Measurements from ENCODE around the gene FRMD1. TPM values are rescaled to one million over a fixed set of nuclear protein-coding genes. Genes with fewer than 3 reads are reported as not detected.

The FRMD1 gene
- total RNA-seq, 1 experiment from 2014 or later, result not detected

DNA sequence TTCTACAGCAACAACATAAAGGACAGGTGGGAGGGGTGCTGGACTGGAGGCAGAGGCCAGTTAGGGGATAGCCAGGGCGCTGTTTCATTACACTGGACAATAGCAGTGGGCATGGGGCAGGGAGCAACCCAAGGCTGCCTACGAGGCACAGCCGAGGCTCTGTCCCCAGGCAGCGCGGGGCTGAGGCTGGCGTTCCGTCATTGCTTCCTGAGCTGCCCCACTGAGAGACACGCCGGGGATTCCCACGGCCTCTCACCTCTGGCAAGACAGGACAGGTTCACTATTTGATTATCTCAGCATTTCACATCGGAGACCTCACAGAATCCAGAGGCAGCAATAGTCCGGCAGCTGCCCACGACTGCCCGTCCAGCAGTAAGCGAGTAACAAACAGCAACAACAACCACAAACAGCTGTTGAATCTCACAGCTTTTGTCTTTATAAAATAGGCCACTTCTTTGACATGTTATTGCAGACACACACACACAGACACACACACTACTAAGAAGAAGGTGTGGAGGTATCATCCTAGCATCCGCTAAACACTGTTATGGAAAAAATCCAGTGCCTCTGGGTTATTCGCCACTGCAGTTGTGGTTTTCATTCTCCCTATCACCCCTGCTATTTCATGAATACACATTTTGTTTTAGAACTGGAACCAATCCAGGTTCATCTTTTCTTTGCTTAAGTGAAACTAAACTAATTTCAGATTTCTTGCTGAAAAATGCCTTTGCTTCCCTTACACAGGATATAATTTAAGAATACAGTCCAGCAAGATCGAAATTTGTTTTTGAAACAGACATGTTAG is 62.1 kb downstream of the FRMD1 start:
- H3K4me1 Mint-ChIP-seq (ENCODE audit: insufficient read depth, unreplicated experiment), result peaks cover 6% of the 10 kb centered on the region
- intact Hi-C loops (cut with micrococcal nuclease), result no loop called here

GRCh38 chr6:168016176-168016620 is 62.8 kb downstream of the FRMD1 start:
- CTCF ChIA-PET, result no interaction called here
- TF ChIP-seq, protein P1, sequence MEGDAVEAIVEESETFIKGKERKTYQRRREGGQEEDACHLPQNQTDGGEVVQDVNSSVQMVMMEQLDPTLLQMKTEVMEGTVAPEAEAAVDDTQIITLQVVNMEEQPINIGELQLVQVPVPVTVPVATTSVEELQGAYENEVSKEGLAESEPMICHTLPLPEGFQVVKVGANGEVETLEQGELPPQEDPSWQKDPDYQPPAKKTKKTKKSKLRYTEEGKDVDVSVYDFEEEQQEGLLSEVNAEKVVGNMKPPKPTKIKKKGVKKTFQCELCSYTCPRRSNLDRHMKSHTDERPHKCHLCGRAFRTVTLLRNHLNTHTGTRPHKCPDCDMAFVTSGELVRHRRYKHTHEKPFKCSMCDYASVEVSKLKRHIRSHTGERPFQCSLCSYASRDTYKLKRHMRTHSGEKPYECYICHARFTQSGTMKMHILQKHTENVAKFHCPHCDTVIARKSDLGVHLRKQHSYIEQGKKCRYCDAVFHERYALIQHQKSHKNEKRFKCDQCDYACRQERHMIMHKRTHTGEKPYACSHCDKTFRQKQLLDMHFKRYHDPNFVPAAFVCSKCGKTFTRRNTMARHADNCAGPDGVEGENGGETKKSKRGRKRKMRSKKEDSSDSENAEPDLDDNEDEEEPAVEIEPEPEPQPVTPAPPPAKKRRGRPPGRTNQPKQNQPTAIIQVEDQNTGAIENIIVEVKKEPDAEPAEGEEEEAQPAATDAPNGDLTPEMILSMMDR (IDR thresholded peaks at IDR 0.05; ENCODE audit: unreplicated experiment), result no peak
- intact Hi-C loops (cut with micrococcal nuclease), result no loop called here
- H3K27me3 Mint-ChIP-seq (ENCODE audit: insufficient read depth, unreplicated experiment), result peaks cover 26% of the 10 kb centered on the region
- peaks cover 18% of the 10 kb centered on the region for H3K9me3 Mint-ChIP-seq (ENCODE audit: unreplicated experiment)
- DNase-seq (ENCODE audit: unreplicated experiment), result no peak
- no TSS peak for BruUV-seq (replicated peaks)
- H3K36me3 Mint-ChIP-seq (ENCODE audit: insufficient read depth, unreplicated experiment), result peaks cover 12% of the 10 kb centered on the region
- H3K4me1 Mint-ChIP-seq (ENCODE audit: insufficient read depth, unreplicated experiment), result peaks cover 6% of the 10 kb centered on the region
- POLR2A ChIA-PET, result no interaction called here
- peak overlapping the region; percentile 31 for H3K27ac Mint-ChIP-seq (ENCODE audit: low read depth, unreplicated experiment)
- no peak overlapping the region for H3K4me3 Mint-ChIP-seq (ENCODE audit: unreplicated experiment)

More for the DNA sequence above, 62.1 kb downstream of the FRMD1 start:
- H3K36me3 Mint-ChIP-seq (ENCODE audit: insufficient read depth, unreplicated experiment), result peaks cover 7% of the 10 kb centered on the region
- H3K27me3 Mint-ChIP-seq (ENCODE audit: insufficient read depth, unreplicated experiment), result peaks cover 30% of the 10 kb centered on the region
- peaks cover 13% of the 10 kb centered on the region for H3K9me3 Mint-ChIP-seq (ENCODE audit: unreplicated experiment)
- ChIA-PET CTCF (no interaction called here), POLR2A (no interaction called here)
- peak overlapping the region; percentile 31 for H3K27ac Mint-ChIP-seq (ENCODE audit: low read depth, unreplicated experiment)
- DNase-seq (ENCODE audit: unreplicated experiment), result peak; percentile 28
- peak overlapping the region; percentile 16 for H3K4me3 Mint-ChIP-seq (ENCODE audit: unreplicated experiment)
- TF ChIP-seq, protein P1 (IDR thresholded peaks at IDR 0.05; ENCODE audit: unreplicated experiment), result no peak
- no TSS peak for BruUV-seq (replicated peaks)

GRCh38 chr6:168015482-168016175 is 63.4 kb downstream of the FRMD1 start:
- ChIA-PET POLR2A (no interaction called here), CTCF (interaction anchor here (0.5 to 0.9 kb wide), 2 partner anchors 45 to 726 kb away, joined by 3 read pairs; no protein-coding TSS in a partner anchor)
- Mint-ChIP-seq H3K36me3 (ENCODE audit: insufficient read depth, unreplicated experiment) (peaks cover 12% of the 10 kb centered on the region), H3K27me3 (ENCODE audit: insufficient read depth, unreplicated experiment) (peaks cover 21% of the 10 kb centered on the region), H3K27ac (ENCODE audit: low read depth, unreplicated experiment) (no peak overlapping the region), H3K9me3 (ENCODE audit: unreplicated experiment) (peaks cover 23% of the 10 kb centered on the region), H3K4me3 (ENCODE audit: unreplicated experiment) (no peak overlapping the region), H3K4me1 (ENCODE audit: insufficient read depth, unreplicated experiment) (peaks cover 6% of the 10 kb centered on the region)
- TF ChIP-seq, protein P1 (IDR thresholded peaks at IDR 0.05; ENCODE audit: unreplicated experiment), result no peak
- no TSS peak for BruUV-seq (replicated peaks)
- intact Hi-C loops (cut with micrococcal nuclease), result no loop called here
- no peak for DNase-seq (ENCODE audit: unreplicated experiment)

GRCh38 chr6:168015009-168015408 is 64.0 kb downstream of the FRMD1 start:
- no TSS peak for BruUV-seq (replicated peaks)
- Mint-ChIP-seq H3K4me3 (ENCODE audit: unreplicated experiment) (no peak overlapping the region), H3K27me3 (ENCODE audit: insufficient read depth, unreplicated experiment) (peaks cover 15% of the 10 kb centered on the region), H3K27ac (ENCODE audit: low read depth, unreplicated experiment) (no peak overlapping the region), H3K36me3 (ENCODE audit: insufficient read depth, unreplicated experiment) (peaks cover 12% of the 10 kb centered on the region), H3K9me3 (ENCODE audit: unreplicated experiment) (peaks cover 29% of the 10 kb centered on the region), H3K4me1 (ENCODE audit: insufficient read depth, unreplicated experiment) (peaks cover 6% of the 10 kb centered on the region)
- no peak for DNase-seq (ENCODE audit: unreplicated experiment)
- POLR2A ChIA-PET, result no interaction called here
- intact Hi-C loops (cut with micrococcal nuclease), result no loop called here
- TF ChIP-seq, protein P1 (IDR thresholded peaks at IDR 0.05; ENCODE audit: unreplicated experiment), result no peak
- CTCF ChIA-PET, result interaction anchor here (0.5 to 0.9 kb wide), 2 partner anchors 46 to 725 kb away, joined by 3 read pairs; no protein-coding TSS in a partner anchor

Measured in MCF 10A (cell line).